ENCODE results near the gene PLXNA4. TPM values are rescaled to one million over a fixed set of nuclear protein-coding genes. Genes with fewer than 3 reads are reported as not detected.

Gene PLXNA4
- total and polyA plus RNA-seq, 3 donors from 2014 or later, result 3.4 to 5.5 (median 3.8) TPM

GRCh38 chr7:132610995-132611394 lies 34.7 kb upstream of the PLXNA4 start:
- 94 to 98% methylated on average over 3 of the region's 3 CpGs for WGBS, 2 donors
- TF ChIP-seq CTCF (IDR thresholded peaks at IDR 0.05) (no peak), POLR2A (IDR thresholded peaks at IDR 0.05) (no peak)

GRCh38 chr7:132609906-132610520 lies 33.7 kb upstream of the PLXNA4 start:
- Histone ChIP-seq H3K27me3 (no peaks in the 10 kb centered on the region), H3K4me1 (peaks cover 5% of the 10 kb centered on the region), H3K9me3 (no peaks in the 10 kb centered on the region), H3K36me3 (ENCODE audit: low read depth, missing control alignments) (no peaks in the 10 kb centered on the region), H3K4me3 (no peak overlapping the region), H3K27ac (no peak overlapping the region)
- WGBS, 2 donors, result 73 to 79% methylated on average over 2 of the region's 2 CpGs
- intact Hi-C loops (cut with DNase I; ENCODE audit: low total_unique reads), result no loop called here
- DNase-seq, result no peak
- no peak for TF ChIP-seq CTCF (IDR thresholded peaks at IDR 0.05)
- no peak for TF ChIP-seq POLR2A (IDR thresholded peaks at IDR 0.05)

More at GRCh38 chr7:132610995-132611394, 34.7 kb upstream of the PLXNA4 start:
- no peak overlapping the region for H3K27ac ChIP-seq
- intact Hi-C loops (cut with DNase I; ENCODE audit: low total_unique reads), result no loop called here
- H3K4me1 ChIP-seq, result peaks cover 5% of the 10 kb centered on the region
- no peaks in the 10 kb centered on the region for H3K9me3 ChIP-seq
- no peak for DNase-seq
- H3K27me3 ChIP-seq, result no peaks in the 10 kb centered on the region
- no peaks in the 10 kb centered on the region for H3K36me3 ChIP-seq (ENCODE audit: low read depth, missing control alignments)
- no peak overlapping the region for H3K4me3 ChIP-seq

- 89 to 90% methylated on average over 2 of the region's 2 CpGs for WGBS, 2 donors
- intact Hi-C loops (cut with DNase I; ENCODE audit: low total_unique reads), result no loop called here
- Histone ChIP-seq H3K27ac (no peak overlapping the region), H3K4me3 (no peak overlapping the region), H3K27me3 (no peaks in the 10 kb centered on the region), H3K9me3 (no peaks in the 10 kb centered on the region), H3K4me1 (peaks cover 5% of the 10 kb centered on the region), H3K36me3 (ENCODE audit: low read depth, missing control alignments) (no peaks in the 10 kb centered on the region)
- no peak for DNase-seq
- TF ChIP-seq POLR2A (IDR thresholded peaks at IDR 0.05) (no peak), CTCF (IDR thresholded peaks at IDR 0.05) (no peak)
These were observed 33.0 kb upstream of the PLXNA4 start for GRCh38 chr7:132609222-132609621.

GRCh38 chr7:132608523-132608922 lies 32.3 kb upstream of the PLXNA4 start:
- Histone ChIP-seq H3K9me3 (no peaks in the 10 kb centered on the region), H3K27me3 (no peaks in the 10 kb centered on the region), H3K4me3 (no peak overlapping the region), H3K4me1 (peaks cover 5% of the 10 kb centered on the region), H3K27ac (no peak overlapping the region), H3K36me3 (ENCODE audit: low read depth, missing control alignments) (no peaks in the 10 kb centered on the region)
- TF ChIP-seq CTCF (IDR thresholded peaks at IDR 0.05), result no peak
- TF ChIP-seq POLR2A (IDR thresholded peaks at IDR 0.05), result no peak
- intact Hi-C loops (cut with DNase I; ENCODE audit: low total_unique reads), result no loop called here
- DNase-seq, result no peak
- WGBS, 2 donors, result 89% methylated on average over 5 of the region's 5 CpGs

GRCh38 chr7:132607656-132608055 lies 31.4 kb upstream of the PLXNA4 start:
- Histone ChIP-seq H3K27ac (no peak overlapping the region), H3K36me3 (ENCODE audit: low read depth, missing control alignments) (no peaks in the 10 kb centered on the region), H3K4me1 (peaks cover 5% of the 10 kb centered on the region), H3K9me3 (no peaks in the 10 kb centered on the region), H3K27me3 (no peaks in the 10 kb centered on the region), H3K4me3 (no peak overlapping the region)
- WGBS, 2 donors, result 72 to 80% methylated on average over 2 of the region's 2 CpGs
- DNase-seq, result no peak
- intact Hi-C loops (cut with DNase I; ENCODE audit: low total_unique reads), result no loop called here
- TF ChIP-seq POLR2A (IDR thresholded peaks at IDR 0.05), result no peak
- no peak for TF ChIP-seq CTCF (IDR thresholded peaks at IDR 0.05)
